ENCODE data around the gene CENPX.
A peak's percentile ranks its signal among the peaks of the same experiment; 100 is the strongest.

Gene CENPX

GRCh38 chr17:82009413-82009812 is 13.3 kb downstream of the CENPX start:
- no peak for DNase-seq

- DNase-seq = no peak
Observed at GRCh38 chr17:82008941-82009405, 13.7 kb downstream of the CENPX start.

GRCh38 chr17:82008258-82008940 is 14.3 kb downstream of the CENPX start:
- no peak for DNase-seq

- no peak for DNase-seq
Observed at GRCh38 chr17:82007495-82008257, 15.0 kb downstream of the CENPX start.

GRCh38 chr17:82007228-82007494 is 15.5 kb downstream of the CENPX start:
- DNase-seq = no peak

- DNase-seq = no peak
Observed at GRCh38 chr17:82006468-82007227, 16.0 kb downstream of the CENPX start.

- no peak for DNase-seq
Observed at GRCh38 chr17:82005701-82006348, 16.9 kb downstream of the CENPX start.

GRCh38 chr17:82004517-82005455 is 17.9 kb downstream of the CENPX start:
- DNase-seq = no peak

GRCh38 chr17:82003411-82004381 is 19.0 kb downstream of the CENPX start:
- peak; percentile 75 for DNase-seq

- DNase-seq = no peak
Observed at GRCh38 chr17:82001571-82002056, 21.1 kb downstream of the CENPX start.

GRCh38 chr17:82000803-82001570 is 21.7 kb downstream of the CENPX start:
- DNase-seq = no peak

GRCh38 chr17:81999976-82000802 is 22.5 kb downstream of the CENPX start:
- no peak for DNase-seq

- no peak for DNase-seq
Observed at GRCh38 chr17:81999587-81999975, 23.1 kb downstream of the CENPX start.

- DNase-seq = no peak
Observed at GRCh38 chr17:81998691-81999438, 23.8 kb downstream of the CENPX start.

GRCh38 chr17:81998212-81998611 is 24.5 kb downstream of the CENPX start:
- DNase-seq = no peak

GRCh38 chr17:81996757-81997441 is 25.8 kb downstream of the CENPX start:
- DNase-seq = no peak

GRCh38 chr17:81996232-81996756 is 26.4 kb downstream of the CENPX start:
- no peak for DNase-seq
